ENCODE measurements around the gene GRAMD2A. TPM values are rescaled to one million over a fixed set of nuclear protein-coding genes. Genes with fewer than 3 reads are reported as not detected.

GRAMD2A gene
- total and polyA plus RNA-seq, 7 donors: 0.16 to 4.3 (median 1.6) TPM; not detected in 1

DNA sequence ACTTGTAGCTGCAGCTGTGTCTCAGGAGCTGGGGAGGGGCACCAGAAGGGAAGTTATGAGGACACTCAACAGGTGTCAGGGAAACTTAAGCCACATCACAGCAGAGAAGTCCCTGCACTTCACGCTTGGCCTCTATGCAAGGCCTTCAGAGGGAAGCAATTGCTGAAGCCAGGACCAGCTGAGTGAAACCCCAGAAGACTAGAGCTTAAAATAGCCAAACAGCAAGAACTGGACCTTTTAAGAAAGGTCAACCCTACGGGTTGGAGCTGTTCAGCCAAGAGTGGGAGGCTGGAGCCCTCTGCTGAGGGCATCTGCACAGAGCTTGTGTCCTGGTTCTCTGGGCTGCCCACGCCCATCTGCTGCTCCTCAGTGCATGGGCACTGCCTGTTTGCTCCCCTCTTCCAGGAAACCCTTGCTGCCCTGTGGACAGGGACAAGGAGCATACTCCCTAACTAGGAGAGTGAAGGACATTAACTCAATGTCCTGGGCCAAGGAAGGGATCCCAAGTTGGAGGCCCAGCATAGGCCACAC lies 3.9 kb upstream of the GRAMD2A start:
- no peak overlapping the region for H3K27ac ChIP-seq
- peaks cover 30 to 75% (median 56%) of the 10 kb centered on the region in 4 donors for H3K36me3 ChIP-seq
- no peak for DNase-seq

DNA sequence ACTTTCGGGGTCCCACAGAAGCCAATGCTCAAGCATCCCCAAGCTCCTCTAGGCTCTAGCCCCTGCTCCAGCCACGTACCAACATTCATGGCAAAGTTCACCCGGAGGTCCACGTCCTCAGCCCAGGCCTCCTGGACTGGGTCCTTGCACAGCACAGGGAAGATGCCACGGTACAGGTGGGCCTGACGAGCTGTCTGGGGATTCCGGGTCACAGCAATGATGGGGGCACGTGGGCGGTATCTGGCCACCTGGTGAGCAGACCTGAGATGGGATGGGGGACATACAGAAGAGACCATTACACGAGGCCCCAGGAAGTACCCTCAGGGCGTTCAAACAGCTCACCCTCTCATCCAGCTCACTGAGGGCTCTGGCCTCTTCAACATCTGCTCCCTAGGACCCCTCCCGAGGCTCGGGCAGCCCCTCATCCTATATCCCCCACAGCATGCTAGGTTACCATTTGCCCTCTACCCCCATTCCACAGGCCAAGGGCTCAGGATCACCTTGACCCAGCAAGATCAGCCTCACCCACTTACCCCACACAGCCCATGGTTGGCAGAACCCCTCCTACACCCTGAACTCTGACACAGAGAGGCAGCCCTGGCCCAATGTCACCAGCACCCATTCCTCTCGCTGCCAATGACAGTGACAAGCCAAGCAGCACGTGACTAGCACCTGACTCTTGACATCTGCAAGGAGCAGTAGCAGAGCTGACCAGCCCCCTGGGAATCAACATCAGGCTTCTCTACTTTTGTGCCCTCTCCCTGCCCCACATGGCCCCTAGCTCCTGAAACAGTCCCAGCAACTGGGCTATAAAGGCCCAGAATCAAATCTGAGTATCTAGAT lies 3.0 kb upstream of the GRAMD2A start:
- H3K9me3 ChIP-seq: no peaks in the 10 kb centered on the region
- intact Hi-C loops (cut with DNase I): no loop called here
- peaks cover 0 to 27% (median 15%) of the 10 kb centered on the region in 3 donors for H3K27me3 ChIP-seq
- H3K4me3 ChIP-seq: no peak overlapping the region
- TF ChIP-seq, protein P1, sequence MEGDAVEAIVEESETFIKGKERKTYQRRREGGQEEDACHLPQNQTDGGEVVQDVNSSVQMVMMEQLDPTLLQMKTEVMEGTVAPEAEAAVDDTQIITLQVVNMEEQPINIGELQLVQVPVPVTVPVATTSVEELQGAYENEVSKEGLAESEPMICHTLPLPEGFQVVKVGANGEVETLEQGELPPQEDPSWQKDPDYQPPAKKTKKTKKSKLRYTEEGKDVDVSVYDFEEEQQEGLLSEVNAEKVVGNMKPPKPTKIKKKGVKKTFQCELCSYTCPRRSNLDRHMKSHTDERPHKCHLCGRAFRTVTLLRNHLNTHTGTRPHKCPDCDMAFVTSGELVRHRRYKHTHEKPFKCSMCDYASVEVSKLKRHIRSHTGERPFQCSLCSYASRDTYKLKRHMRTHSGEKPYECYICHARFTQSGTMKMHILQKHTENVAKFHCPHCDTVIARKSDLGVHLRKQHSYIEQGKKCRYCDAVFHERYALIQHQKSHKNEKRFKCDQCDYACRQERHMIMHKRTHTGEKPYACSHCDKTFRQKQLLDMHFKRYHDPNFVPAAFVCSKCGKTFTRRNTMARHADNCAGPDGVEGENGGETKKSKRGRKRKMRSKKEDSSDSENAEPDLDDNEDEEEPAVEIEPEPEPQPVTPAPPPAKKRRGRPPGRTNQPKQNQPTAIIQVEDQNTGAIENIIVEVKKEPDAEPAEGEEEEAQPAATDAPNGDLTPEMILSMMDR (IDR thresholded peaks at IDR 0.05): no peak
- TF ChIP-seq EP300 (IDR thresholded peaks at IDR 0.05): no peak
- no peak for TF ChIP-seq POLR2AphosphoS5 (IDR thresholded peaks at IDR 0.05)
- H3K4me1 ChIP-seq: peaks cover 0 to 25% (median 24%) of the 10 kb centered on the region in 4 donors
- peaks cover 22 to 67% (median 49%) of the 10 kb centered on the region in 4 donors for H3K36me3 ChIP-seq
- 86 to 87% methylated on average over 15 of the region's 15 CpGs for WGBS, 2 donors
- peak overlapping the region in 1 of 4 donors; percentile 41 for H3K27ac ChIP-seq
- no peak for DNase-seq

More for the DNA sequence above, 3.9 kb upstream of the GRAMD2A start:
- H3K27me3 ChIP-seq: peaks cover 0 to 19% (median 7%) of the 10 kb centered on the region in 3 donors
- no peak for TF ChIP-seq POLR2AphosphoS5 (IDR thresholded peaks at IDR 0.05)
- TF ChIP-seq, protein P1 (IDR thresholded peaks at IDR 0.05): no peak
- TF ChIP-seq EP300 (IDR thresholded peaks at IDR 0.05): no peak
- intact Hi-C loops (cut with DNase I): no loop called here
- H3K9me3 ChIP-seq: no peaks in the 10 kb centered on the region
- H3K4me3 ChIP-seq: no peak overlapping the region
- WGBS, 2 donors: 66 to 81% methylated on average over 3 of the region's 3 CpGs
- peaks cover 0 to 25% (median 24%) of the 10 kb centered on the region in 4 donors for H3K4me1 ChIP-seq

DNA sequence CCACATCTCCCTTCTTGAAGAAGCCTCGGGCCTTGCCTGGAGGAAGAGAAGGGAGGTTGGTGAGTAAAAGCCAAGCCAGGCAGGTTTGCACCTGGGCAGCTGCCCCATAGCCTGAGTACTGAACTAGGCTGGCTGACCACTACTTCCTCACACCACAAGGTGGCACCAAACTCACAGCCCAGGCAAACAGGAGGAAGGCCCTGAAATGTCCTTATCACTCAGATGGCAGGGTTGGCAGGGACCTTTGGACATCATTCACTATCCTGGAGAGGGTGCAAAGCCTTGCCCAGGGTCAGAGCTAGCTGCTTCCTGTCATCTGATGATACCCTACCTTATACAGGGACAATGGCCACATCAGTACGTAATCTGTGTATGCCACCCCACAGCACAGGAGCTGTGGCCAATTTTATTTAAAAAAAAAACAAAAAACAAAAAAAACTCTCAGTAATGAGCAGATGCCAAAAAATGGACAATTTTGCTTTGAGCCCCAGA lies 2.2 kb upstream of the GRAMD2A start:
- Histone ChIP-seq H3K27me3 (peaks cover 0 to 36% (median 16%) of the 10 kb centered on the region in 3 donors), H3K9me3 (no peaks in the 10 kb centered on the region), H3K27ac (peak overlapping the region in 1 of 4 donors; percentile 41), H3K4me1 (peaks cover 0 to 25% (median 24%) of the 10 kb centered on the region in 4 donors), H3K4me3 (no peak overlapping the region), H3K36me3 (peaks cover 21 to 58% (median 42%) of the 10 kb centered on the region in 4 donors)
- TF ChIP-seq POLR2AphosphoS5 (IDR thresholded peaks at IDR 0.05) (no peak), POLR2A (IDR thresholded peaks at IDR 0.05) (no peak)
- TF ChIP-seq, protein P1 (IDR thresholded peaks at IDR 0.05): peak; percentile 57 to 91 (median 90)
- intact Hi-C loops (cut with DNase I): loop anchor here (2.0 to 5.0 kb wide), 2 partner anchors 73 to 88 kb away; partner anchors contain the start of gene PARP6
- 17 to 62% methylated on average over 2 of the region's 2 CpGs for WGBS, 2 donors
- peak; percentile 85 for DNase-seq

DNA sequence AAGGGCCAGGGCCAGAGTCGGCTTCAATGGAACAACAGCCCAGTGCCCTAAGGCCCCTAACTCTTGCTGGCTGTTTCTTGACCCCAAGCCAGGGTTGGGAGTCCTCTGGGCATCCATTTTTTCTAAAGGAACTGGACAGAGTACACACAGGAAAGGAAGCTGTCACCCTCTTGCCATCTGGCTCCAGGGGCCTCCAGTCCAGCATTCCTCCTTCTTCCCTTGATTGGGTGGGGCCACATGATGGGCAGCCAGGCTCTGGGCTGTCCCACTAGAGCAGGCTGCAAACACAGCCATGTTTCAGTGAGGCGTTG lies 1.6 kb upstream of the GRAMD2A start:
- intact Hi-C loops (cut with DNase I): loop anchor here (2.0 to 5.0 kb wide), 2 partner anchors 74 to 88 kb away; partner anchors contain the start of gene PARP6
- Histone ChIP-seq H3K9me3 (no peaks in the 10 kb centered on the region), H3K4me3 (no peak overlapping the region), H3K27ac (no peak overlapping the region), H3K4me1 (peaks cover 0 to 25% (median 23%) of the 10 kb centered on the region in 4 donors), H3K27me3 (peaks cover 0 to 38% (median 16%) of the 10 kb centered on the region in 3 donors), H3K36me3 (peaks cover 21 to 52% (median 39%) of the 10 kb centered on the region in 4 donors)
- 57 to 84% methylated on average over 2 of the region's 2 CpGs for WGBS, 2 donors
- DNase-seq: no peak
- TF ChIP-seq POLR2AphosphoS5 (IDR thresholded peaks at IDR 0.05) (no peak), POLR2A (IDR thresholded peaks at IDR 0.05) (no peak), EP300 (IDR thresholded peaks at IDR 0.05) (no peak)
- TF ChIP-seq, protein P1 (IDR thresholded peaks at IDR 0.05): no peak
